ENCODE measurements around the gene VASN.

DNA sequence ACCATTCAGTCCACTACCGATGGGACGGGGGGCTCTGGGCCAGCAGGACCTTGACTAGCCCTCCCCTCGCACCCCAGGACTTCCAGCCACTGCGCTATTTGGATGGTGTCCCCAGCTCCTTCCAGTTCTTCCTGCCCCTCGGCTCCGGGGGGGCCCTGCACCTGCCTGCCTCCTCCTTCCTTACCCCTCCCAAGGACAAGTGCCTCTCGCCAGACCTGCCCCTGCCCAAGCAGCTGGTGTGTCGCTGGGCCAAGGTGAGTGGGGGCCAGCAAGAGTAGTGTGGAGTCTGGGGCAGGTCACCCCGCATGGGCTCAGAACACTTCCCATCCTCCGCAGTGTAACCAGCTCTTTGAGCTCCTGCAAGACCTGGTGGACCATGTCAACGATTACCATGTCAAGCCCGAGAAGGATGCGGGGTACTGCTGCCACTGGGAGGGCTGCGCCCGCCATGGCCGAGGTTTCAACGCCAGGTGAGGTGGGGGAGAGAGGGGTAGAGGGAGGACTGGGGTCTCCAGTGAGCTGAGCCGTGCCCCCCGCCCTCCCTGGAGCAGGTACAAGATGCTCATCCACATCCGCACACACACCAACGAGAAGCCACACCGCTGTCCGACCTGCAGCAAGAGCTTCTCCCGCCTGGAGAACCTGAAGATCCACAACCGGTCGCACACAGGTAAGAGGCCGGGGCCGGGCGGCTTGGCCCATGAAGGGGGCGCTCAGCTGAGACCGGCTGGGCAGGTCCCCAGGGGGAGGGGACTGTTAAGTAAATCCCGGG is 36.7 kb upstream of the VASN start:
- TF ChIP-seq, protein P1, sequence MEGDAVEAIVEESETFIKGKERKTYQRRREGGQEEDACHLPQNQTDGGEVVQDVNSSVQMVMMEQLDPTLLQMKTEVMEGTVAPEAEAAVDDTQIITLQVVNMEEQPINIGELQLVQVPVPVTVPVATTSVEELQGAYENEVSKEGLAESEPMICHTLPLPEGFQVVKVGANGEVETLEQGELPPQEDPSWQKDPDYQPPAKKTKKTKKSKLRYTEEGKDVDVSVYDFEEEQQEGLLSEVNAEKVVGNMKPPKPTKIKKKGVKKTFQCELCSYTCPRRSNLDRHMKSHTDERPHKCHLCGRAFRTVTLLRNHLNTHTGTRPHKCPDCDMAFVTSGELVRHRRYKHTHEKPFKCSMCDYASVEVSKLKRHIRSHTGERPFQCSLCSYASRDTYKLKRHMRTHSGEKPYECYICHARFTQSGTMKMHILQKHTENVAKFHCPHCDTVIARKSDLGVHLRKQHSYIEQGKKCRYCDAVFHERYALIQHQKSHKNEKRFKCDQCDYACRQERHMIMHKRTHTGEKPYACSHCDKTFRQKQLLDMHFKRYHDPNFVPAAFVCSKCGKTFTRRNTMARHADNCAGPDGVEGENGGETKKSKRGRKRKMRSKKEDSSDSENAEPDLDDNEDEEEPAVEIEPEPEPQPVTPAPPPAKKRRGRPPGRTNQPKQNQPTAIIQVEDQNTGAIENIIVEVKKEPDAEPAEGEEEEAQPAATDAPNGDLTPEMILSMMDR (IDR thresholded peaks at IDR 0.05; ENCODE audit: borderline replicate concordance, extremely low read depth, low read length, poor library complexity, severe bottlenecking), result no peak
- no peak for TF ChIP-seq EZH2 (IDR thresholded peaks at IDR 0.05; ENCODE audit: borderline replicate concordance, low read depth, low read length, severe bottlenecking)

Measured in DND-41 (cell line).